HG03039 (cell line): ENCODE results near the gene PDYN.

ENCODE experiments used
- ATAC-seq: cut with Tn5 transposase; IDR thresholded peaks from one replicate; pipeline ENCODE4 v1.9.1; 2021; ENCODE audit warnings: mild to moderate bottlenecking, moderate library complexity; ENCODE audit not compliant: unreplicated experiment

PDYN gene

DNA sequence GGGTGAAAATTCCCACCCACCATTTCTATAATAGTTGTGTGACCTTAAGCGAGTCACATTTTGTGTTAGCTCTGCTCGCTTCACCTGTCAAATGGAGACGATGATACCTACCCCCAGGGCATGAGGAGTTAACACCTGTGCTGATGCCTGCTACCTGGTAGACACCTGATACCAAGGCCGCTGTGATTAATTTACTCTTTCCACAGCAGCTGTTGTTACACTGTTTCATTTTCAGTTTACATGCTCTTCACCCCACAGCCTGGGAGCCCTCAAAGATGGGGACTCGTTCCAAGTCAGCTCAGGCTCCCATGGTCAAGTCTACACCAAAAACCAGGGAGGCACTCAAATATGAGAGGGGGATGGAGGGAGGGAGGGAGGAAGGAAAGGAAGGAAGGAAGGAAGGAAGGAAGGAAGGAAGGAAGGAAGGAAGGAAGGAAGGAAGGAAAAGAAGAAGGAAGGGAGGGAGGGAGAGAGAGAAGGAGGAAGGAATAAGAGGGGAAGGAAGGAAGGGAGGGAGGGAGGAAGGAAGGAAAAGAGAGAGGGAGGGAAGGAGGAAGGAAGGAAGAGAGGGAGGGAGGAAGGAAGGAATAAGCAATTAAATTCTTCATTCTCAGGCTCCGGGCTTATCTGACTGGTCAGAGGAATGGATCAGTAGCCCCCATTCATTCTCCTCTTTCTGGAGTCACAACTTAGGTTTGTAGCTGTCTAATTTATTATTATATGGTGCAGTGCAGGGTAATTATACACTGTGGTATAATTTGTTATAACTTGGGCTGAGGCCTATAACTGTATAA lies 40.9 kb downstream of the PDYN start:
- ATAC-seq, result no peak

DNA sequence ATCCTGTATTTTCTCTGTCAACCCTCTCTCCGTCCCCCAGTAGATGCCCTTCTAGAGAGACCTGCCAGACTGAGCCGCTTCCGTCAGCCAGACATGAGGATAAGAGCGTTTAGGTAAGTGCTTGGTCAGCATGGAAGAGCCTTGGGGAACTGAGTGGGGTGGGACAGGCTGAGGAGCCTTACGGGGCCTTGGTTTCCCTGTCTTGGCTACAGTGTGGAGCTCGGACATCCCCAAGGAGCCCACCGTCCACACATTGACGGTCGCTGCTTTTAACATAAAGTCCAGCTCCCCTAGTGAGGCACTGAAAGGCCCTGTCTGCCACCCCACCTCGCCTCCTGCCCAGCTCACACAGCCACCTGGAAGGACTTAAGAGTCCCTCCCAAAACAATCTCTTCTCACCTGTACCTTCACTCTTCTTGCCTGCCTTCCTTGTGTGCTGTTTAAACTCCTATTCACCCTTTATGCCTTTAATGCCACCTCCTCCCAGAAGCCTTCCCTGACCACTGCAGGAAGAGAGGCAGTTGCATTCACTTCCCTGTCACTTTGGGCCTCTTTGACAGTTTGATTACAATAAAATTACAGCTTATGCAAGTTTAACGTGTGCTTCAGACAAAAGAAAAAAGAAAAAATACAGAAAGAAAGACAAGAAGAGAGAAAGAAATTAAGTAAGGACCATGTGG lies 42.3 kb downstream of the PDYN start:
- no peak for ATAC-seq

DNA sequence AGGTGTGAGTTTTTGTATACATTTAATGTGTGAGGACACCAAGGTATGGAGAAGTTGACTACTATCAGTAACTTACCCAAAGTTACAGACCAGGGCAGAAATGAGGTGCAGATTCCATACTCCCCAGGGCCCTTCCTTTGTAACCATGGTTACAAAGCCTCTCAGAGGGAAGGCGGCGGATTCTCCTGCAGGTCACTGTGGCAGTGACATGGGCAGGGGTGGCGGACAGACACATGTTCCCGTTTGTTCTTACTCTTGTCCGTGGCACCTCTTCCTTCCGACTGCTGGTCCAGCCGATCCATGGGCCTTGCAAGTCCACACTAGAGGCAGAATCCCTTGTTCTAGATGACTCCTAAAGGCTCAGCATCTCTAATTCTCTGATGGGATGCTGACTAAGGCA lies 43.0 kb downstream of the PDYN start:
- no peak for ATAC-seq

DNA sequence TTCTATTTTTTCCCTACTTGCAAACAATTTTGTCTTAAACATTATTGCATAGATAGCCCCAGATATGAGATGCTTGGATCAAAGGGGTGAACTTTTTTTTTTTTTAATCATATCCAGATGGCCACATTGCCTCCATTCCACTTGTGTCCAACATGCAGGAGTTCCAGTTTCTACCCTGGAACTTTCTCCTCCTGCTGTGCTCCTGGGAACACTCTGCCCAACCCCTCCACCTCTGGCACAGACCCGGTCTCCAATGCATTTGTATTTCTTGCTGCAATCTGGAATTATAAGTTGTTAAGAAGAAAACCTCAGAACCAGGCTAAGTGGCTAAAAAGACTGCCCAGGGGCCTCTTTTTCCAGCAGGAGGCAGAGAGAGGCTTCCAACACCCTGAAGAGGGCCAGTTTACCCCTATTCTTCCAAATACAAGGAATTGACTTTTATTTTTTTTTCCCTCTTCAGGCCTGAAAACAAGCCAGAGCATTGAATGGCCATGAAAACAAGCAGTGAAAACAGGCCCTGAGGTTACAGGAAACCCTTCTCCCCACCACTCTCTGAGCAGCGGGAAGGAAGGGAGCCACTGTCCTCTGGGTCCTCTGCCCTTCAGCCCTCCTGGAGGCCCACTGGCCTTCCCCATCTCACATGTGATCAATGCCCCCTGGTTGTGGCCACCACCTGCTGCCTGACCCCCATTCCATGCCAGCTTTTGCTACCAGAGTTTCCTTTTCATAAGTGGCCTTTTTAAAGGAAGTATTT lies 44.3 kb downstream of the PDYN start:
- ATAC-seq, result no peak

DNA sequence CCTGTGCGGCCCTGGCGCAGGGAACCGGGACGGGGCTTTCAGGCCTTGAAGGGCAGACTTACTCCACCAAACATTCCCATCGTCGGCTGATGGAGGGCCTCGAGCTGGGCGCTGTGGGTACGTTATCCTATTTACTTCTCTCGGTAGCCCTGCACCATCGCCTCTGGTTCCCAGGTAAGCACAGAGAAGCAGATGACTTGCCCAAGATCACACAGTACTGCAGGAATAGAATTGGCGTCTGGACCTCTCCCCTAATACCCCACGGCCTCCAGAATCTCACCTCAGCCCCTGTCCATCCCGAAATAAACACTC lies 46.4 kb downstream of the PDYN start:
- no peak for ATAC-seq

DNA sequence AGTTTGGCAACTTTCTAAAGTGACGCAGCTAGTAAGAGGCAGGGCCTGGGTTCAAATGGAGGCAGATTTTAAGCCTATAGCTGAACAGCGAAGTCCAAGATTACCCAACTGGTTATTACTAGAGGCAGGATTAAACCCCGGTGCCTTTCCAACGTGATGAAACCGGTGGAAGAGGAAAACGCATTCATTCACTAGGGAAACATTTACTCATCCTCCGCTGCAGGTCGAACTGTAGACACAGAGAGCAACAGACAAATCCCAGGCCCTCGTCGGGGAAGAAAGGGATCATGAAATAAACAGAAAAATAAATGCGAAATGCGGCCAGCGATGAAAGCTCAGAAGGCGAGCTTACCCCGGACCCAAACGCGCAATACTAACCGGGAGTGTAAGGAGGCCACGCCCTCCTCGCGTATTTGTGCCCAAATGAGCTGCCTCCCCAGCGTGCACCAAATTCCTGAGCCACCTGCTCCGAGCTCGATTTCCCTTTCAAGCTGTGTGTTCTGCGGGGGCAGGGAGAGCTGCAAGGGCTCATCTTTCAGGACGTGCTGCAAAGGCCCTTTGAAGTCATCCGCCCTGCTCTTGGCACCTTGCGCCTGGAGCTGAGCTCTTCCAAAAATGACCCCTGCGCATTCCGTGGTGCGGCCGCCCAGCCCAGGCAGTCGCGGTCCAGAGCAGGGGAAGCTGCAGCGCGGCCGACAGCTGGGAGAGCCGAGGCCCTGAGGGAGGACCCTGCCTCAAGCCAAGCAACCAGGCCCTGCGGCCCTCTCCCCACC lies 46.9 kb downstream of the PDYN start:
- no peak for ATAC-seq

DNA sequence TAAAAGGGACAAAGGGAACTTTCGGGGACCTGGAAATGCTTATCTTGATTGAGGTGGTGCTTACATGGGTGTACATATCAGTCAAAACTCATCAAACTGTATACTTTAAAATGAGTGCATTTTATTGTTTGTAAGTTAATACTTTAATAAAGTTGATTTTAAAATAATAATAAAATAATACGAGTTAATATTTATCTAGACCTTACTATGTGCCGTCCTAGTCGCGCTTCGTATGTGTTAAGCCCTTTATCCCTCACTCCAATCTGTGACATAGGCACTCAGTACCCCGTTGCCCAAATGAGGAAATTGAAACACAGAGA lies 47.5 kb downstream of the PDYN start:
- no peak for ATAC-seq

DNA sequence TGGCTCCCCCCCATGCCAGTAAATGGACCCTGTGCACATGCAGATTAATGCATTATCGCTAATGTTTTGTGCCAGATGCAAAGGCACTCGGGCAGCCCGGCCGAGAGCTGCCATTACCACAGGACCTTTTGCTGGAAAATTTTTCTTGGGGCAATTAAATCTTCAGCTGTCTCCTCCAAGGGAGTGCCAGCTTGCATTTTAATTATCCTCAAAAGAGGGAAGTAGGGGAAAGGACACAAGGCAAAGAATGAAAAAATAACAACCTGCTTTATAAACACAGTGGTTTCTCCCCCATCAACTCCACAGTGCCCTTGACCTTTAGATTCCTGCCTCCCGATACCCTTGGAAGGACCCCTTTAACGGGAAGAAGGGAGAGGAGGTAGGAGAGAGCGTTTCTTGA lies 48.2 kb downstream of the PDYN start:
- no peak for ATAC-seq

DNA sequence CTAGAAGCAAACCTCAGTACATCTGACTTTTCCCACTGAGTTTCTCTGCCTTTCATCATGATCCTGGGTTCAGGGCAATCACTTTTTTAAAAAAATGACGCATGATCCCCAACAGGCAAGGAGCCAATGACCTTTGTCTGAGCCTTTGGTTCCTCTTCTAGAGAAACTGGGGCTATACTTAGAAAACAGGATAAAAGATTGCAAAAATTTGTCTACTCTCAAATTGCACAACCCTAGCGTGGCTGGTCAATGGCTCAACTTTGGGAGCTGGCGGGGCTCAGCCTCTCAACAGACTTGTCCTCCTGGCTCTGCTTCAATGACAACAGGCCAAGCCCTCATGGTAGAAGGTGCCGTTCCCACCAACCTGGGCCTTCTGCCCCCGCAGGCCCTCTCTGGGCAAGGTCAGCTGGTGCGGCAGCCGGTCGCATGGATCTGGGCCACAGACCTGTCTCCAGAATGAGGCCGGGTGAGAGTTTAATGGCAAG lies 48.7 kb downstream of the PDYN start:
- no peak for ATAC-seq

DNA sequence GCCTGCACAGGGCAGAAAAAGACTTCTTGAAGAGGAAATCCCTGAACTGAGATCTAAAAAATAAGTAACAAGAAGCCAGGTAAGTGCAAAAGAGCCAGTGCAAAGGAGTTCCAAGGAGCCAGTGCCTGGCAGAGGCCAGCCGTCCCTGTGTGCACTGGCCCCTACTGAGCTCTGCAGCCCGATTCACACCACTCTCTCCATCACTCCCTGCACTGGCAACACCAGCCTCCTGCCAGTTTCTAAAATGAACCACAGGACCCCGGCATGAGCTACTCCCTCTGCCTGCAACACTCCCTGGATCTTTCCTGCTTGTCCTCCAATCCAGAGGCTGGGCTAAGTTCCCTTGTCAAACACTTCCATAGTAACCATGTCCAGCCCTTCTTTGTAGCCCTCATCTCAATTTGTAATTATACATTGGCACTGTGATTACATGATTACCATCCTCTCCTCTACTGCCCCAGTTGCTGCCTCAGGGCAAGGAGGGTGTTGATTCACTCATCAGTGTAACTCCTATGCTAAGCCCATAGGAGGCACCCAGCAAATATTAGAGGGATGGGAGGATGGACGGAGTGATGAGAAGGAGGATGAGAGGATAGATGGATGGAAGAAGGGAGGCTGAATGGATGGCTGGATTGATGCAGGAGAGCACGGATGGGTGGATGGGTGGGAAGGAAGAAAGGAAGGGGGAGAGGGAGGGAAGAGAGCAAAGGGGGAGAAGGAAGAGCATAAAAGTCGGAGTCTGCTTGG lies 49.3 kb downstream of the PDYN start:
- ATAC-seq, result no peak

DNA sequence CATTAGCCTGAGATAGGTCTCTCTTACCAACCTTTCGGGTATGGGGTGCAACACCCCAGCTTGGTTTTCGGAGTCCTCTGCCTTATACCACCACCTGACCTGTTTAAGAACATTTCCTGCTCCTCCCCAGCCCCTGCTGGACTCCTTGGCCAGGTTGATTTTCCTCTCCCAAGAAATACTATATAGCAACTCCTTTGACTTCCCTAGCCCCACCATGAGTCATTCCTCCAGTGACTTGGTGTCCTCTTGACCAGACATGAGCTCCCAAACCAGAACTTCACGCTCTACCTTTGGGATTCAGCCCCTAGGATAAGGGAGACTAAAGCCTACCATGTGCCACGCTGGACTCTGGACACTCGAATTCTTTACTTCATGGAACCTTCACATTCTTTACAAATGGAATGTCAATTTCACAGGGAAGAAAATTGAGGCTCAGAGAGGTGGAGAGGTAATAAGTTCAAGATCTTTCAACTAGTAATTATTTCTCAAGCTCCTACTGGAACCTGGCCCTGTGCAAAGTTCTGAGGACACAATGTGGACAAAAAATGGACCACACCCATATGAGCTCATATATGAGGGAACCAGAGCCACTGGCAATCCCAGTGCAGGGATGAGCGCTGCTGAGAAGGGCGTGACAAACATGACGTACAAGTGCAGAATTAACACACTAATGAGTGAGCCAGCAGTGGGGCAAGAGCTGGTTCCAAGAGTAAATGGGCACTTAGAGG lies 50.4 kb downstream of the PDYN start:
- no peak for ATAC-seq

DNA sequence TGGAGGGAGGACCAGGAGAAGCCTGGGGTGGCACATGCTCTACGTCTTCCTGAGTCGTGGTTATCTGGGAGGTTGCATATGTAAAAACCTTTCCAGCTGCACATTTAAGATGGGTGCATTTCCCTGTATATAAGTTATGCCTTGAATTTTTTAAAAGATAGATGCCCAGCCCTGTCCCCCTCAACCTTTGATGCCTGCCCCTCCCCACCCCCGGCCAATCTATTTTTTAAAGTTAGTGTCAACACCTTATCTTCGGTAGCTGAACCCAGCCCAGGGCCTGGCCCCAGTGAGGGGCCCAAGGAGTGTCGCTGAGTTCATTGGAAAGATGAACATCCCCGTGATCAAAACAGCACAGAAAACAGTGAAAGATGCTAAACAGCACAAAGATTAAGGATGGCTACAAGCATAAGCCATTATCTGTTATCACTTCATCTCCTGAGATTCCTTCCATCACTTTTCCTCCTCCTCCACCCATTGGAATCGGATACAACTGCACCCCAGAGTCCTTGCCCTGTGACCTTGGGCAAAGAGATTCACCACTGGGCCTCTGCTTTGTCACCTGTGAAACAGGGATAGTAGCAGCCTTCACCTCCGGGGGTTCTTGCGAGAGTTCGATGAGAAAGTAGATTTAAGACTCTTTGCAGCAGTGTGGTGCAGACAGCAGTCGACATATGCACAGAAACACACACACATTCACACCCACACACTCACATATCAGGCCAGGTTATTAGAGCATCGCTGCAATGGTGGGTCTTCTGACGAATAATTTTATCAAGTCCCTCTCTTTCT lies 51.2 kb downstream of the PDYN start:
- no peak for ATAC-seq

DNA sequence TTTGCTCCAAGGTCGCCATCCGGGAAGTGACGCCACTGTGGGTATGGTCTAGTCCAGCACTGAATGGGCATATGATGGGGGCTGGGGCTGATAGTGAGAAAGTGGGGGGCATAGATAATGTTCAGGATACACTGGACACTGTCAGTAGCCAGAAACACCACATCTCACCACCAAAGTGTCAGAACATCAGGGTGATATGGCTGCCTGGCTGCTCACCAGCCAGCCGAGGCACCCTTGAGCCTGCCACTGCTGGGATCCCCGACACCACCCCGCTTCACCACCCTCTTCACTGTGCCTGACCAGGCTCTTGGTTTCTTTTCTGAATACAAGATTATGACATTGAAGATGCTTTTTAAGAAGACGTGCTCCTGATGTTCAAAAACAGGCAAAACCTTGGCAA lies 51.8 kb downstream of the PDYN start:
- ATAC-seq, result no peak

DNA sequence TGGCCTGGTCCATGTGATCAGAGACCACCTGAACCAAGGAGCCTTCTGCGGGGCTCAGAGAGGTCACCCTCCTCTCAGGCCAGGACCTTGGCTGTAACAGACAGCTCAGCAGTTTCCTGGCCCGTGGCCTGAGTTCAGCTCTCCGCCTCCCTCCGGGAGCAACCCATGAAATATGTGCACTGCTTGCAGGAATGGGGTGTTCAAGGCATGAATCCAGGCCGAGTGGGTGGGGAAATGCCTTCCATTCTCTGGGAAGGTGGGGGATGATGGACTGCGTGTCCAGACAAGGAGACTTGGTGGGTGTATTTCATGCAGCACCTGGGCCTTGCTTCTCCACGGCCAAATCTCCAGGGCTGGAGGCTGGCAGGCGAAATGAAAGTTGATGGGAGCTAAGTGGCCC lies 52.6 kb downstream of the PDYN start:
- ATAC-seq, result no peak

DNA sequence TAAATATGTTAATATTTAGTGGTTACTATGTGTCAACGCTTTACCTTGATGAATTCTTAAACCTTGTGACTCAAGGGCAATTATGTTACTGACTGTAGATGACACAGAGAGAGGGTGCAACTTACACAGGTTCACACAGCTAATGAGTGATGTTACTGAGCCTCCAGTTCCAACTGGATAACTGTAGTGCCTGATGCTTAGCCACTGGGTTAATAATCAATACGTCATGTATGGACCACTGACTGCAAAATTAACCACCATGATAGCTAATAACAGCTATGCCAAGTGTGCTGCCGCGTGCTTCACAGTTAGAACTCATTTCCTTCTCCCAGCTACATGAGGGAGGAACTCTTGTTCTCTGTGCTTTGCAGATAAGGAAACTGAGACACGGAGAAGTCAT lies 53.3 kb downstream of the PDYN start:
- ATAC-seq, result no peak

DNA sequence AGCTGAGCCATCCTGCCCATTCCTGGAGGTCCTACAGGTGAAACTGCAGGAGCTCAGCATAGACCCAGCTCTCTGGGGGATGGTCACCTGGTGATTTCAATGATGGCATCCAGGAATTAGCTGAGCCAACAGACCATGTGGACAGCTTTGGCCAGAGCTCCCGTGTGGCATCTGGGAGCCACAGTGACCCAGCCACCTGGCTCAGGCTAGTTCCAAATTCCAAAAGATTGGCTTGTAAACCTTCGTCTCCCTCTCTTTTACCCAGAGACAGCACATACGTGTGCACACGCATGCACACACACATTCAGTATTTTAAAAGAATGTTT lies 54.6 kb downstream of the PDYN start:
- ATAC-seq, result no peak

DNA sequence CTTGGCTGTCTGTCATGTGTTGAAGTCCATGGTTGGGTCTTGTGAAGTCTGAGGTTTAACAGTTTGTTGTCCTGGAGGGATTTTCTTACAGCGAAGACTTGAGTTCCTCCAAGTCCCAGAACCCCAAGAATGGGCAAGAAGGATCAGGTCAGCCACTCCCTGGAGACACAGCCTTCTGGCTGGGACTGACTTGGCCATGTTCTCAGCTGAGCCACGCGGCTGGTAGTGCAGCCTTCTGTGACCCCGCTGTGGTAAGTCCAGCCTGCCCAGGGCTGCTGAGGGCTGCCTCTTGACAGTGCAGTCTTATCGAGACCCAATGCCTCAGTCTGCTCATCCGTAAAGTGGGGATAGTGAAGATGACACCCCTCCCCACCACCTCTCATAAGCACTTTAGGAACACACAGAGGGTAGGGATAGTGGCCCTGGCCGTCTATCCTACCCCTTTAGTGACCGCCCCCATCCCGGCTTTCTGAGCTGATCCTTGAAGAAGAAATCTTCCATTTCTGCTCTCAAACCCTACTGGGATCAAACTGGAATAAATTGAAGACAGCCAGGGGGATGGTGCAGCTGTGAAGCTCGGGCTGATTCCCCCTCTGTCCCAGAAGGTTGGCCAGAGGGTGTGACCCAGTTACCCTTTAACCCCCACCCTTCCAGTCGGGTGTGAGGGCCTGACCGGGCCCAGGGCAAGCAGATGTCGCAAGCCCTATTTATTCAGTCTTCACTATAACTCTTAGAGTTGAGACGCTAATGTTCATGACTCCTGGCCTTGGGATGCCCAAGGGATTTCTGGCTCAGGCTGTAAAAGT lies 55.2 kb downstream of the PDYN start:
- ATAC-seq, result no peak

DNA sequence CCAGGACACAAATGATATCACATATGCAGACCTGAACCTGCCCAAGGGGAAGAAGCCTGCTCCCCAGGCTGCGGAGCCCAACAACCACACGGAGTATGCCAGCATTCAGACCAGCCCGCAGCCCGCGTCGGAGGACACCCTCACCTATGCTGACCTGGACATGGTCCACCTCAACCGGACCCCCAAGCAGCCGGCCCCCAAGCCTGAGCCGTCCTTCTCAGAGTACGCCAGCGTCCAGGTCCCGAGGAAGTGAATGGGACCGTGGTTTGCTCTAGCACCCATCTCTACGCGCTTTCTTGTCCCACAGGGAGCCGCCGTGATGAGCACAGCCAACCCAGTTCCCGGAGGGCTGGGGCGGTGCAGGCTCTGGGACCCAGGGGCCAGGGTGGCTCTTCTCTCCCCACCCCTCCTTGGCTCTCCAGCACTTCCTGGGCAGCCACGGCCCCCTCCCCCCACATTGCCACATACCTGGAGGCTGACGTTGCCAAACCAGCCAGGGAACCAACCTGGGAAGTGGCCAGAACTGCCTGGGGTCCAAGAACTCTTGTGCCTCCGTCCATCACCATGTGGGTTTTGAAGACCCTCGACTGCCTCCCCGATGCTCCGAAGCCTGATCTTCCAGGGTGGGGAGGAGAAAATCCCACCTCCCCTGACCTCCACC lies 56.4 kb downstream of the PDYN start:
- ATAC-seq, result no peak
